CD4-positive, alpha-beta memory T cell (primary cell): ENCODE measurements around the gene NME8. TPM values are rescaled to one million over a fixed set of nuclear protein-coding genes. Genes with fewer than 3 reads are reported as not detected.

Experiments used
- CTCF ChIA-PET: fragments of 350-600 bp; sonication (Branson Sonifier 250); formaldehyde crosslinking; loops from one replicate; lab custom pipeline; 2021; ENCODE audit warnings: inconsistent platforms; ENCODE audit not compliant: partially characterized antibody; lab: Charles Lee
- POLR2A ChIA-PET: fragments of 350-600 bp; sonication (Branson Sonifier 250); formaldehyde crosslinking; loops from one replicate; lab custom pipeline; 2021; ENCODE audit not compliant: partially characterized antibody; lab: Charles Lee
- DNase-seq, 5 donors: peaks; one replicate each; pipeline versions ENCODE4 v3.0.0 to v3.0.0-alpha.2; 2020 to 2022; ENCODE audit warnings: mixed read lengths in 1 of 5
- H3K27ac ChIP-seq: one replicate; pipeline ENCODE4 v1.7.0; 2013; ENCODE audit warnings: low read depth, low read length
- H3K27me3 ChIP-seq: 2 replicates; pipeline ENCODE4 v1.7.0; 2013; ENCODE audit warnings: mild to moderate bottlenecking, low read length, moderate library complexity; ENCODE audit not compliant: insufficient read depth
- H3K36me3 ChIP-seq: 2 replicates; pipeline ENCODE4 v1.7.0; 2013; ENCODE audit warnings: mild to moderate bottlenecking, low read length, moderate library complexity; ENCODE audit not compliant: insufficient read depth
- H3K4me1 ChIP-seq: 2 replicates; pipeline ENCODE4 v1.7.0; 2013; ENCODE audit warnings: mild to moderate bottlenecking, low read length, moderate library complexity; ENCODE audit not compliant: insufficient read depth
- H3K4me3 ChIP-seq, 2 donors: one replicate each; pipeline ENCODE4 v1.7.0; 2013; ENCODE audit warnings: low read length in 2 of 2, mild to moderate bottlenecking in 1 of 2
- H3K9me3 ChIP-seq, 2 donors: one replicate each; pipeline ENCODE4 v1.7.0; 2013; ENCODE audit warnings: low read length in 2 of 2, control low read depth in 1 of 2; ENCODE audit not compliant: control insufficient read depth in 1 of 2
- H3K27ac Mint-ChIP-seq, 7 donors: one replicate each; pipeline ENCODE4 v1.8.0; 2020 to 2021; ENCODE audit warnings: mixed read lengths in 7 of 7, mild to moderate bottlenecking in 6 of 7, inconsistent platforms in 3 of 7, moderate library complexity in 3 of 7
- H3K27me3 Mint-ChIP-seq, 2 donors: one replicate each; pipeline ENCODE4 v1.8.0; 2020 to 2021; ENCODE audit warnings: mixed read lengths in 2 of 2
- H3K36me3 Mint-ChIP-seq, 2 donors: one replicate each; pipeline ENCODE4 v1.8.0; 2020 to 2021; ENCODE audit warnings: mixed read lengths in 2 of 2, inconsistent platforms in 1 of 2, mild to moderate bottlenecking in 1 of 2
- H3K4me1 Mint-ChIP-seq, 4 donors: one replicate each; pipeline ENCODE4 v1.8.0; 2020 to 2021; ENCODE audit warnings: mixed read lengths in 4 of 4, mild to moderate bottlenecking in 1 of 4
- H3K4me3 Mint-ChIP-seq, 8 donors: one replicate each; pipeline ENCODE4 v1.8.0; 2020 to 2021; ENCODE audit warnings: mixed read lengths in 8 of 8, mild to moderate bottlenecking in 7 of 8, moderate library complexity in 6 of 8, inconsistent platforms in 3 of 8
- H3K9me3 Mint-ChIP-seq, 8 donors: one replicate each; pipeline ENCODE4 v1.8.0; 2020 to 2021; ENCODE audit warnings: mixed read lengths in 8 of 8, mild to moderate bottlenecking in 5 of 8, inconsistent platforms in 3 of 8, moderate library complexity in 1 of 8
- intact Hi-C: fragments of 100-400 bp; cut with micrococcal nuclease; formaldehyde crosslinking; loops from one replicate; pipeline ENCODE4 v1.15.1; 2023
- polyA plus RNA-seq, 2 donors: library from polyadenylated mRNA; unstranded; fragments of 300-500 nt; fragmentation: Illumina TruSeq; gene quantifications; one replicate each; pipeline ENCODE4 v1.2.3, GENCODE V29; 2021
- total RNA-seq, 2 experiments: library from RNA; stranded (reverse); gene quantifications; one replicate each; pipeline ENCODE4 v1.2.3, GENCODE V29; 2021

Gene NME8
- total and polyA plus RNA-seq, 4 experiments from 2014 or later, result not detected

- H3K27ac Mint-ChIP-seq, result no peak overlapping the region
- POLR2A ChIA-PET, result no interaction called here
- intact Hi-C loops, result no loop called here
- H3K4me3 ChIP-seq, result no peak overlapping the region
- H3K27me3 ChIP-seq, result no peaks in the 10 kb centered on the region
- H3K27me3 Mint-ChIP-seq, result peaks cover 28 to 33% of the 10 kb centered on the region in 2 donors
- H3K9me3 Mint-ChIP-seq, result peaks cover 0 to 21% (median 7%) of the 10 kb centered on the region in 8 donors
- peaks cover 1 to 11% (median 7%) of the 10 kb centered on the region in 4 donors for H3K4me1 Mint-ChIP-seq
- H3K36me3 ChIP-seq, result no peaks in the 10 kb centered on the region
- H3K4me1 ChIP-seq, result no peaks in the 10 kb centered on the region
- H3K27ac ChIP-seq, result no peak overlapping the region
- CTCF ChIA-PET, result no interaction called here
- H3K36me3 Mint-ChIP-seq, result peaks cover 0 to 3% of the 10 kb centered on the region in 2 donors
- H3K4me3 Mint-ChIP-seq, result no peak overlapping the region
- no peak for DNase-seq
- no peaks in the 10 kb centered on the region for H3K9me3 ChIP-seq
Observed at GRCh38 chr7:37924491-37925041, 76.2 kb downstream of the NME8 start.

GRCh38 chr7:37925620-37926019, 77.2 kb downstream of the NME8 start:
- no peaks in the 10 kb centered on the region for H3K36me3 ChIP-seq
- H3K9me3 ChIP-seq, result no peaks in the 10 kb centered on the region
- H3K27me3 ChIP-seq, result no peaks in the 10 kb centered on the region
- DNase-seq, result no peak
- no peak overlapping the region for H3K27ac ChIP-seq
- H3K36me3 Mint-ChIP-seq, result peaks cover 0 to 3% of the 10 kb centered on the region in 2 donors
- H3K4me1 Mint-ChIP-seq, result peaks cover 0 to 5% (median 2%) of the 10 kb centered on the region in 4 donors
- H3K9me3 Mint-ChIP-seq, result peaks cover 0 to 21% (median 7%) of the 10 kb centered on the region in 8 donors
- H3K4me3 Mint-ChIP-seq, result no peak overlapping the region
- intact Hi-C loops, result no loop called here
- H3K27ac Mint-ChIP-seq, result no peak overlapping the region
- no peak overlapping the region for H3K4me3 ChIP-seq
- peaks cover 19 to 25% of the 10 kb centered on the region in 2 donors for H3K27me3 Mint-ChIP-seq
- no peaks in the 10 kb centered on the region for H3K4me1 ChIP-seq
- ChIA-PET POLR2A (no interaction called here), CTCF (no interaction called here)

- H3K36me3 ChIP-seq, result no peaks in the 10 kb centered on the region
- no peak overlapping the region for H3K4me3 ChIP-seq
- H3K4me3 Mint-ChIP-seq, result no peak overlapping the region
- H3K4me1 ChIP-seq, result no peaks in the 10 kb centered on the region
- H3K27me3 ChIP-seq, result no peaks in the 10 kb centered on the region
- H3K4me1 Mint-ChIP-seq, result peaks cover 0 to 2% (median 0%) of the 10 kb centered on the region in 4 donors
- ChIA-PET CTCF (no interaction called here), POLR2A (no interaction called here)
- peaks cover 0 to 20% (median 7%) of the 10 kb centered on the region in 8 donors for H3K9me3 Mint-ChIP-seq
- H3K36me3 Mint-ChIP-seq, result peaks cover 0 to 3% of the 10 kb centered on the region in 2 donors
- no peak overlapping the region for H3K27ac Mint-ChIP-seq
- no peak overlapping the region for H3K27ac ChIP-seq
- no peaks in the 10 kb centered on the region for H3K9me3 ChIP-seq
- intact Hi-C loops, result no loop called here
- no peak for DNase-seq
- peaks cover 8 to 17% of the 10 kb centered on the region in 2 donors for H3K27me3 Mint-ChIP-seq
Observed at GRCh38 chr7:37927773-37928444, 79.5 kb downstream of the NME8 start.

GRCh38 chr7:37928878-37929277, 80.5 kb downstream of the NME8 start:
- H3K4me3 Mint-ChIP-seq, result no peak overlapping the region
- intact Hi-C loops, result no loop called here
- H3K36me3 ChIP-seq, result no peaks in the 10 kb centered on the region
- H3K27me3 ChIP-seq, result no peaks in the 10 kb centered on the region
- H3K9me3 ChIP-seq, result no peaks in the 10 kb centered on the region
- no peak overlapping the region for H3K27ac ChIP-seq
- H3K27me3 Mint-ChIP-seq, result peaks cover 3 to 10% of the 10 kb centered on the region in 2 donors
- POLR2A ChIA-PET, result no interaction called here
- peaks cover 0 to 3% of the 10 kb centered on the region in 2 donors for H3K36me3 Mint-ChIP-seq
- CTCF ChIA-PET, result no interaction called here
- DNase-seq, result no peak
- H3K9me3 Mint-ChIP-seq, result peaks cover 0 to 14% (median 6%) of the 10 kb centered on the region in 8 donors
- no peaks in the 10 kb centered on the region for H3K4me1 ChIP-seq
- peaks cover 0 to 2% (median 0%) of the 10 kb centered on the region in 4 donors for H3K4me1 Mint-ChIP-seq
- no peak overlapping the region for H3K27ac Mint-ChIP-seq
- H3K4me3 ChIP-seq, result no peak overlapping the region

GRCh38 chr7:37930226-37930948, 82.0 kb downstream of the NME8 start:
- no peak overlapping the region for H3K4me3 Mint-ChIP-seq
- POLR2A ChIA-PET, result no interaction called here
- CTCF ChIA-PET, result no interaction called here
- Histone ChIP-seq H3K36me3 (no peaks in the 10 kb centered on the region), H3K27ac (no peak overlapping the region), H3K4me3 (no peak overlapping the region), H3K27me3 (no peaks in the 10 kb centered on the region), H3K4me1 (no peaks in the 10 kb centered on the region), H3K9me3 (no peaks in the 10 kb centered on the region)
- no peak for DNase-seq
- peaks cover 0 to 2% (median 0%) of the 10 kb centered on the region in 4 donors for H3K4me1 Mint-ChIP-seq
- peaks cover 0 to 3% of the 10 kb centered on the region in 2 donors for H3K36me3 Mint-ChIP-seq
- no peaks in the 10 kb centered on the region for H3K27me3 Mint-ChIP-seq
- H3K27ac Mint-ChIP-seq, result no peak overlapping the region
- intact Hi-C loops, result no loop called here
- peaks cover 0 to 9% (median 2%) of the 10 kb centered on the region in 8 donors for H3K9me3 Mint-ChIP-seq

- Histone ChIP-seq H3K27me3 (no peaks in the 10 kb centered on the region), H3K36me3 (no peaks in the 10 kb centered on the region), H3K9me3 (peaks cover 0 to 4% of the 10 kb centered on the region in 2 donors), H3K4me1 (no peaks in the 10 kb centered on the region), H3K27ac (no peak overlapping the region), H3K4me3 (no peak overlapping the region)
- ChIA-PET POLR2A (no interaction called here), CTCF (no interaction called here)
- intact Hi-C loops, result no loop called here
- DNase-seq, result no peak
- no peak overlapping the region for H3K27ac Mint-ChIP-seq
- H3K27me3 Mint-ChIP-seq, result no peaks in the 10 kb centered on the region
- H3K9me3 Mint-ChIP-seq, result peaks cover 0 to 13% (median 5%) of the 10 kb centered on the region in 8 donors
- no peaks in the 10 kb centered on the region for H3K36me3 Mint-ChIP-seq
- H3K4me3 Mint-ChIP-seq, result no peak overlapping the region
- H3K4me1 Mint-ChIP-seq, result peaks cover 0 to 2% (median 0%) of the 10 kb centered on the region in 4 donors
Observed at GRCh38 chr7:37932543-37932942, 84.1 kb downstream of the NME8 start.

- H3K27me3 Mint-ChIP-seq, result no peaks in the 10 kb centered on the region
- Histone ChIP-seq H3K4me3 (no peak overlapping the region), H3K9me3 (peaks cover 0 to 4% of the 10 kb centered on the region in 2 donors), H3K36me3 (no peaks in the 10 kb centered on the region), H3K4me1 (no peaks in the 10 kb centered on the region), H3K27ac (no peak overlapping the region), H3K27me3 (no peaks in the 10 kb centered on the region)
- H3K4me3 Mint-ChIP-seq, result no peak overlapping the region
- peaks cover 0 to 13% (median 5%) of the 10 kb centered on the region in 8 donors for H3K9me3 Mint-ChIP-seq
- ChIA-PET POLR2A (no interaction called here), CTCF (no interaction called here)
- no peaks in the 10 kb centered on the region for H3K36me3 Mint-ChIP-seq
- H3K27ac Mint-ChIP-seq, result no peak overlapping the region
- DNase-seq, result no peak
- intact Hi-C loops, result no loop called here
- H3K4me1 Mint-ChIP-seq, result peaks cover 0 to 2% (median 0%) of the 10 kb centered on the region in 4 donors
Observed at GRCh38 chr7:37933018-37933566, 84.7 kb downstream of the NME8 start.
